ENCODE results near the gene PYGO2.

PYGO2 gene

GRCh38 chr1:154975409-154976059, 14.0 kb upstream of the PYGO2 start:
- peak overlapping the region; percentile 78 to 86 for H3K4me3 ChIP-seq (ENCODE audit: low read length in 2 of 2)
- H3K4me1 ChIP-seq (ENCODE audit: control insufficient read depth, insufficient read depth, low read length) = peaks cover 39% of the 10 kb centered on the region
- H3K27me3 ChIP-seq (ENCODE audit: control insufficient read depth in 1 of 2, insufficient read depth in 2 of 2, low read length in 2 of 2) = no peaks in the 10 kb centered on the region
- H3K27ac ChIP-seq (ENCODE audit: low read length) = peak overlapping the region; percentile 99
- H3K36me3 ChIP-seq (ENCODE audit: control insufficient read depth in 2 of 2, insufficient read depth in 2 of 2, low read length in 2 of 2) = peaks cover 4 to 7% of the 10 kb centered on the region in 2 donors
- H3K9me3 ChIP-seq (ENCODE audit: control insufficient read depth in 2 of 2, low read length in 2 of 2) = no peaks in the 10 kb centered on the region
- peak overlapping the region; percentile 70 to 86 for H3K9ac ChIP-seq (ENCODE audit: low read length in 2 of 2)

- Histone ChIP-seq H3K36me3 (ENCODE audit: control insufficient read depth in 2 of 2, insufficient read depth in 2 of 2, low read length in 2 of 2) (peaks cover 4 to 7% of the 10 kb centered on the region in 2 donors), H3K4me1 (ENCODE audit: control insufficient read depth, insufficient read depth, low read length) (peaks cover 45% of the 10 kb centered on the region), H3K9ac (ENCODE audit: low read length in 2 of 2) (peak overlapping the region; percentile 70 to 86), H3K9me3 (ENCODE audit: control insufficient read depth in 2 of 2, low read length in 2 of 2) (no peaks in the 10 kb centered on the region), H3K27me3 (ENCODE audit: control insufficient read depth in 1 of 2, insufficient read depth in 2 of 2, low read length in 2 of 2) (no peaks in the 10 kb centered on the region), H3K27ac (ENCODE audit: low read length) (peak overlapping the region; percentile 99), H3K4me3 (ENCODE audit: low read length in 2 of 2) (peak overlapping the region; percentile 78 to 86)
These were observed 13.3 kb upstream of the PYGO2 start for GRCh38 chr1:154974808-154975408.

- Histone ChIP-seq H3K9ac (ENCODE audit: low read length in 2 of 2) (peak within 1 kb of the TSS; percentile 92 to 99), H3K36me3 (ENCODE audit: control insufficient read depth in 2 of 2, insufficient read depth in 2 of 2, low read length in 2 of 2) (peaks cover 0 to 7% of the 10 kb centered on the region in 2 donors), H3K27ac (ENCODE audit: low read length) (peak within 1 kb of the TSS; percentile 99), H3K9me3 (ENCODE audit: control insufficient read depth in 2 of 2, low read length in 2 of 2) (no peaks in the 10 kb centered on the region), H3K27me3 (ENCODE audit: control insufficient read depth in 1 of 2, insufficient read depth in 2 of 2, low read length in 2 of 2) (no peaks in the 10 kb centered on the region), H3K4me3 (ENCODE audit: low read length in 2 of 2) (peak within 1 kb of the TSS; percentile 78 to 86), H3K4me1 (ENCODE audit: control insufficient read depth, insufficient read depth, low read length) (peaks cover 51% of the 10 kb centered on the region)
These were observed 12.7 kb upstream of the PYGO2 start, which contains the start of gene CKS1B for GRCh38 chr1:154974102-154974807. TSS of gene CKS1B (plus strand) at chr1:154974681. CDS start at chr1:154974746, 65 bp downstream.

- H3K36me3 ChIP-seq (ENCODE audit: control insufficient read depth in 2 of 2, insufficient read depth in 2 of 2, low read length in 2 of 2) = peaks cover 4 to 7% of the 10 kb centered on the region in 2 donors
- no peaks in the 10 kb centered on the region for H3K27me3 ChIP-seq (ENCODE audit: control insufficient read depth in 1 of 2, insufficient read depth in 2 of 2, low read length in 2 of 2)
- H3K27ac ChIP-seq (ENCODE audit: low read length) = peak overlapping the region; percentile 99
- no peaks in the 10 kb centered on the region for H3K9me3 ChIP-seq (ENCODE audit: control insufficient read depth in 2 of 2, low read length in 2 of 2)
- peak overlapping the region; percentile 92 to 99 for H3K9ac ChIP-seq (ENCODE audit: low read length in 2 of 2)
- peak overlapping the region; percentile 68 to 86 for H3K4me3 ChIP-seq (ENCODE audit: low read length in 2 of 2)
- peaks cover 57% of the 10 kb centered on the region for H3K4me1 ChIP-seq (ENCODE audit: control insufficient read depth, insufficient read depth, low read length)
These were observed 11.9 kb upstream of the PYGO2 start for GRCh38 chr1:154973344-154974101.

- Histone ChIP-seq H3K4me1 (ENCODE audit: control insufficient read depth, insufficient read depth, low read length) (peaks cover 57% of the 10 kb centered on the region), H3K9ac (ENCODE audit: low read length in 2 of 2) (peak overlapping the region; percentile 66 to 92)
These were observed 11.1 kb upstream of the PYGO2 start for GRCh38 chr1:154972517-154973343.

GRCh38 chr1:154972213-154972516, 10.6 kb upstream of the PYGO2 start:
- Histone ChIP-seq H3K9me3 (ENCODE audit: control insufficient read depth in 2 of 2, low read length in 2 of 2) (no peaks in the 10 kb centered on the region), H3K4me1 (ENCODE audit: control insufficient read depth, insufficient read depth, low read length) (peaks cover 57% of the 10 kb centered on the region), H3K9ac (ENCODE audit: low read length in 2 of 2) (peak overlapping the region; percentile 55 to 92), H3K36me3 (ENCODE audit: control insufficient read depth in 2 of 2, insufficient read depth in 2 of 2, low read length in 2 of 2) (peaks cover 6 to 16% of the 10 kb centered on the region in 2 donors), H3K4me3 (ENCODE audit: low read length in 2 of 2) (peak overlapping the region in 1 of 2 donors; percentile 86), H3K27me3 (ENCODE audit: control insufficient read depth in 1 of 2, insufficient read depth in 2 of 2, low read length in 2 of 2) (no peaks in the 10 kb centered on the region), H3K27ac (ENCODE audit: low read length) (peak overlapping the region; percentile 99)

More at GRCh38 chr1:154972517-154973343, 11.1 kb upstream of the PYGO2 start:
- H3K27me3 ChIP-seq (ENCODE audit: control insufficient read depth in 1 of 2, insufficient read depth in 2 of 2, low read length in 2 of 2) = no peaks in the 10 kb centered on the region
- no peaks in the 10 kb centered on the region for H3K9me3 ChIP-seq (ENCODE audit: control insufficient read depth in 2 of 2, low read length in 2 of 2)
- H3K4me3 ChIP-seq (ENCODE audit: low read length in 2 of 2) = peak overlapping the region; percentile 47 to 86
- peak overlapping the region; percentile 99 for H3K27ac ChIP-seq (ENCODE audit: low read length)
- H3K36me3 ChIP-seq (ENCODE audit: control insufficient read depth in 2 of 2, insufficient read depth in 2 of 2, low read length in 2 of 2) = peaks cover under 1 to 10% of the 10 kb centered on the region in 2 donors

- Histone ChIP-seq H3K27ac (ENCODE audit: low read length) (peak overlapping the region; percentile 99), H3K36me3 (ENCODE audit: control insufficient read depth in 2 of 2, insufficient read depth in 2 of 2, low read length in 2 of 2) (peaks cover 12 to 22% of the 10 kb centered on the region in 2 donors), H3K9ac (ENCODE audit: low read length in 2 of 2) (peak overlapping the region; percentile 80 to 85), H3K9me3 (ENCODE audit: control insufficient read depth in 2 of 2, low read length in 2 of 2) (no peaks in the 10 kb centered on the region), H3K4me3 (ENCODE audit: low read length in 2 of 2) (peak overlapping the region; percentile 69 to 70), H3K4me1 (ENCODE audit: control insufficient read depth, insufficient read depth, low read length) (peaks cover 57% of the 10 kb centered on the region), H3K27me3 (ENCODE audit: control insufficient read depth in 1 of 2, insufficient read depth in 2 of 2, low read length in 2 of 2) (no peaks in the 10 kb centered on the region)
These were observed 9.9 kb upstream of the PYGO2 start for GRCh38 chr1:154971341-154971998.

GRCh38 chr1:154970631-154971340, 9.2 kb upstream of the PYGO2 start, which contains the start of gene SHC1:
TSS of gene SHC1 (minus strand) at chr1:154970747. CDS start at chr1:154970526, 221 bp downstream.
- H3K36me3 ChIP-seq (ENCODE audit: control insufficient read depth in 2 of 2, insufficient read depth in 2 of 2, low read length in 2 of 2) = peaks cover 19 to 28% of the 10 kb centered on the region in 2 donors
- peak within 1 kb of the TSS; percentile 80 to 85 for H3K9ac ChIP-seq (ENCODE audit: low read length in 2 of 2)
- H3K4me3 ChIP-seq (ENCODE audit: low read length in 2 of 2) = peak within 1 kb of the TSS; percentile 69 to 70
- peaks cover 52% of the 10 kb centered on the region for H3K4me1 ChIP-seq (ENCODE audit: control insufficient read depth, insufficient read depth, low read length)
- no peaks in the 10 kb centered on the region for H3K27me3 ChIP-seq (ENCODE audit: control insufficient read depth in 1 of 2, insufficient read depth in 2 of 2, low read length in 2 of 2)
- peak within 1 kb of the TSS; percentile 99 for H3K27ac ChIP-seq (ENCODE audit: low read length)
- no peaks in the 10 kb centered on the region for H3K9me3 ChIP-seq (ENCODE audit: control insufficient read depth in 2 of 2, low read length in 2 of 2)

GRCh38 chr1:154969860-154970452, 8.4 kb upstream of the PYGO2 start:
- Histone ChIP-seq H3K4me1 (ENCODE audit: control insufficient read depth, insufficient read depth, low read length) (peaks cover 49% of the 10 kb centered on the region), H3K9ac (ENCODE audit: low read length in 2 of 2) (peak overlapping the region; percentile 80 to 85), H3K36me3 (ENCODE audit: control insufficient read depth in 2 of 2, insufficient read depth in 2 of 2, low read length in 2 of 2) (peaks cover 25 to 34% of the 10 kb centered on the region in 2 donors), H3K4me3 (ENCODE audit: low read length in 2 of 2) (peak overlapping the region; percentile 69 to 70), H3K9me3 (ENCODE audit: control insufficient read depth in 2 of 2, low read length in 2 of 2) (no peaks in the 10 kb centered on the region), H3K27me3 (ENCODE audit: control insufficient read depth in 1 of 2, insufficient read depth in 2 of 2, low read length in 2 of 2) (no peaks in the 10 kb centered on the region), H3K27ac (ENCODE audit: low read length) (peak overlapping the region; percentile 99)
